GM23248 (cell line): ENCODE results near the gene FBXO11. TPM values are rescaled to one million over a fixed set of nuclear protein-coding genes. Genes with fewer than 3 reads are reported as not detected.

ENCODE experiments used
- DNase-seq: peaks from one replicate; pipeline ENCODE4 v3.0.0-alpha.2; 2015
- H2AFZ ChIP-seq: fragments of 200-600 bp; sonication (generic); 2 replicates; pipeline ENCODE4 v1.6.1; 2016; ENCODE audit warnings: antibody characterized with exemption
- H3F3A ChIP-seq: fragments of 200-600 bp; sonication (generic); 2 replicates; pipeline ENCODE4 v1.6.1; 2016; ENCODE audit warnings: mild to moderate bottlenecking, antibody characterized with exemption, mixed run types; ENCODE audit not compliant: insufficient read depth
- H3K27ac ChIP-seq: fragments of 200-600 bp; sonication (generic); 2 replicates; pipeline ENCODE4 v1.5.1; 2016; ENCODE audit warnings: mild to moderate bottlenecking
- H3K27me3 ChIP-seq: fragments of 200-600 bp; sonication (generic); replicated peaks from 2 replicates; pipeline ENCODE4 v1.6.1; 2016; ENCODE audit warnings: mild to moderate bottlenecking; ENCODE audit not compliant: insufficient read depth
- H3K36me3 ChIP-seq: fragments of 200-600 bp; sonication (generic); 2 replicates; pipeline ENCODE4 v1.6.1; 2016; ENCODE audit warnings: low read depth, mild to moderate bottlenecking
- H3K4me1 ChIP-seq: fragments of 200-600 bp; sonication (generic); 2 replicates; pipeline ENCODE4 v1.6.1; 2016; ENCODE audit warnings: mild to moderate bottlenecking; ENCODE audit not compliant: insufficient read depth
- H3K4me2 ChIP-seq: fragments of 200-600 bp; sonication (generic); one replicate; pipeline ENCODE4 v1.6.1; 2016; ENCODE audit warnings: mild to moderate bottlenecking; ENCODE audit not compliant: unreplicated experiment
- H3K4me3 ChIP-seq: fragments of 200-600 bp; sonication (generic); 2 replicates; pipeline ENCODE4 v1.5.1; 2016; ENCODE audit warnings: mild to moderate bottlenecking
- H3K79me2 ChIP-seq: fragments of 200-600 bp; sonication (generic); 2 replicates; pipeline ENCODE4 v1.6.1; 2016; ENCODE audit warnings: mild to moderate bottlenecking; ENCODE audit not compliant: insufficient read depth
- H3K9ac ChIP-seq: fragments of 200-600 bp; sonication (generic); 2 replicates; pipeline ENCODE4 v1.6.1; 2016; ENCODE audit warnings: mild to moderate bottlenecking
- H3K9me2 ChIP-seq: fragments of 200-600 bp; sonication (generic); 2 replicates; pipeline ENCODE4 v1.6.1; 2016; ENCODE audit warnings: mixed run types, mild to moderate bottlenecking, moderate library complexity; ENCODE audit not compliant: insufficient read depth
- H3K9me3 ChIP-seq: fragments of 200-600 bp; sonication (generic); one replicate; pipeline ENCODE4 v1.6.1; 2017; ENCODE audit warnings: low read depth
- H4K20me1 ChIP-seq: fragments of 200-600 bp; sonication (generic); 2 replicates; pipeline ENCODE4 v1.6.0; 2016; ENCODE audit not compliant: insufficient read depth
- EZH2 ChIP-seq: fragments of 200-600 bp; sonication (generic); IDR thresholded peaks from 2 replicates; pipeline ENCODE4 v1.6.1; 2018; ENCODE audit warnings: antibody characterized with exemption, mild to moderate bottlenecking; ENCODE audit not compliant: insufficient read depth, poor library complexity, severe bottlenecking
- EZH2phosphoT487 ChIP-seq: fragments of 200-600 bp; sonication (generic); IDR thresholded peaks from 2 replicates; pipeline ENCODE4 v1.6.1; 2018; ENCODE audit warnings: antibody characterized with exemption, moderate library complexity, mild to moderate bottlenecking, low read depth; ENCODE audit not compliant: insufficient read depth
- WGBS, 2 experiments: methylation state at CpG; one replicate each; pipeline ENCODE4 v1.1.6; 2015 to 2017; ENCODE audit warnings: low lambda C conversion rate in 2 of 2, low coverage in 1 of 2; ENCODE audit errors: missing lambda C conversion rate in 2 of 2; 5-methylcytosine and 5-hydroxymethylcytosine counted together
- in situ Hi-C: fragments of 300-500 bp; cut with MboI; formaldehyde crosslinking; loops from 2 replicates; pipeline ENCODE4 v1.15.0; 2020
- polyA plus RNA-seq: library from polyadenylated mRNA; unstranded; fragments of >200 nt; fragmentation: Nextera tagmentation; extraction: Ambion mirVana; gene quantifications from 2 replicates; pipeline ENCODE4 v1.2.1, GENCODE V29; 2016
- total RNA-seq: library from RNA; depleted of rRNA; stranded (reverse); fragments of >200 nt; shearing (Covaris generic); gene quantifications from 2 replicates; pipeline ENCODE4 v1.2.3, GENCODE V29; 2014

FBXO11 gene
- total and polyA plus RNA-seq, 2 experiments from 2014 or later: 15.7 to 25.8 TPM

- Histone ChIP-seq H3K9me2 (no peaks in the 10 kb centered on the region), H4K20me1 (no peaks in the 10 kb centered on the region), H3K4me3 (peak overlapping the region; percentile 60), H3K4me2 (peak overlapping the region; percentile 84), H3K79me2 (no peaks in the 10 kb centered on the region), H3F3A (peaks cover 10% of the 10 kb centered on the region), H3K27me3 (peaks cover 8% of the 10 kb centered on the region; the same call in 1 of the 2 replicates), H3K27ac (no peak overlapping the region), H3K9me3 (no peaks in the 10 kb centered on the region), H2AFZ (peak overlapping the region; percentile 84), H3K36me3 (no peaks in the 10 kb centered on the region), H3K9ac (no peak overlapping the region), H3K4me1 (no peaks in the 10 kb centered on the region)
- 21 to 24% methylated on average over 28 of the region's 28 CpGs for WGBS, 2 experiments
- in situ Hi-C loops: loop anchor here (5.0 kb wide), 1 partner anchor 321 kb away; no protein-coding TSS in a partner anchor
- TF ChIP-seq EZH2phosphoT487: no peak
- TF ChIP-seq EZH2: no peak
- peak; percentile 54 for DNase-seq
These were observed 138.3 kb downstream of the FBXO11 start for GRCh38 chr2:47767880-47768609.

DNA sequence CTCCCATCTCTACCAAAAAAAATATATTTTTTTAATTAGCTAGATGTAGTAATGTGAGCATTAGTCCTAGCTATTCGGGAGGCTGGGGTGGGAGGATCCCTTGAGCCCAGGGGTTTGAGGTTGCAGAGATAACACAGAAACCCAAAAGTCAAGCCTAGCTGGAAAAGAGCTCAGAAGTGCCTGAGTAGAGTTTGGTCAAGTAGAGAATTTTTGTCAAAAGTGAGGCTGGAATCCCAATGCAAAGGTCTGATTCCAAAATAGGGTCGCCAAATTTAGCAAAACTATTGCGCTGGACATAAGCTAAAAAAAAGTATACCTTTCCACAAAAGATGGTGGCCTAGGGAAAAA is 138.8 kb downstream of the FBXO11 start:
- Histone ChIP-seq H3K4me3 (peak overlapping the region; percentile 60), H3K9me2 (no peaks in the 10 kb centered on the region), H4K20me1 (no peaks in the 10 kb centered on the region), H3K9me3 (no peaks in the 10 kb centered on the region), H2AFZ (peak overlapping the region; percentile 84), H3K9ac (no peak overlapping the region), H3K36me3 (no peaks in the 10 kb centered on the region), H3F3A (peaks cover 10% of the 10 kb centered on the region), H3K4me1 (no peaks in the 10 kb centered on the region), H3K27ac (no peak overlapping the region), H3K27me3 (peaks cover 8% of the 10 kb centered on the region; the same call in 1 of the 2 replicates), H3K4me2 (peak overlapping the region; percentile 84), H3K79me2 (no peaks in the 10 kb centered on the region)
- in situ Hi-C loops: loop anchor here (5.0 kb wide), 1 partner anchor 320 kb away; no protein-coding TSS in a partner anchor
- WGBS, 2 experiments: 7 to 11% methylated on average over 3 of the region's 3 CpGs
- no peak for DNase-seq
- TF ChIP-seq EZH2phosphoT487 (no peak), EZH2 (no peak)

- H3K4me3 ChIP-seq: no peak overlapping the region
- in situ Hi-C loops: no loop called here
- H3K9me3 ChIP-seq: no peaks in the 10 kb centered on the region
- no peak for DNase-seq
- no peaks in the 10 kb centered on the region for H3K9me2 ChIP-seq
- WGBS, 2 experiments: 78 to 83% methylated on average over 10 of the region's 10 CpGs
- H3F3A ChIP-seq: peaks cover 11% of the 10 kb centered on the region; the same call in 1 of the 2 replicates
- peak overlapping the region; percentile 50 for H3K4me2 ChIP-seq
- no peaks in the 10 kb centered on the region for H3K36me3 ChIP-seq
- TF ChIP-seq EZH2 (no peak), EZH2phosphoT487 (no peak)
- H3K79me2 ChIP-seq: no peaks in the 10 kb centered on the region
- peak overlapping the region; percentile 67; the same call in 1 of the 2 replicates for H2AFZ ChIP-seq
- 0 out of 2 replicates have a peak, but pooled peaks cover 5% of the 10 kb centered on the region for H3K27me3 ChIP-seq
- H3K4me1 ChIP-seq: peaks cover 6% of the 10 kb centered on the region; the same call in 1 of the 2 replicates
- H3K27ac ChIP-seq: peak overlapping the region; percentile 93
- H3K9ac ChIP-seq: no peak overlapping the region
- no peaks in the 10 kb centered on the region for H4K20me1 ChIP-seq
These were observed 154.4 kb downstream of the FBXO11 start for GRCh38 chr2:47751856-47752414.

DNA sequence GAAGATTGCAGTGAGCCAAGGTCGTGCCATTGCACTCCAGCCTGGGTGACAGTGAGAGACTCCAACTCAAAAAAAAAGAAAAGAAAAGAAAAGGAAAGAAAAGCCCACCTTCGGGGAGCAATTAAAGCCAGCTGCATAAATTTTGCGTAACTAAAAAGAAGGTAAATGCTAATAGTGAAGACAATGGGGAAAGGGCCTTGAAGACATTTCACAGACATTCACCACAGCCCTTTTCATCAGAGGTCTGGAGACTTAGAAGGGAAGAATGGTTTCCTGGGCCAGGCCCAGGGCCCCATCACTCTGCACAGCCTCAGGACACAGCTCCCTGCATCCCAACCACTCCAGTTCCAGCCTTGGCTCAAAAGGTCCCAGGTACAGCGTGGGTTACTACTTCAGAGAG is 158.4 kb downstream of the FBXO11 start:
- no peak overlapping the region for H3K9ac ChIP-seq
- 42 to 44% methylated on average over 4 of the region's 4 CpGs for WGBS, 2 experiments
- in situ Hi-C loops: no loop called here

More for the DNA sequence above, 158.4 kb downstream of the FBXO11 start:
- Histone ChIP-seq H3K36me3 (no peaks in the 10 kb centered on the region), H3K27me3 (peaks cover 19% of the 10 kb centered on the region), H3K9me3 (no peaks in the 10 kb centered on the region), H3K4me1 (peaks cover 6% of the 10 kb centered on the region; the same call in 1 of the 2 replicates), H4K20me1 (no peaks in the 10 kb centered on the region), H3K9me2 (no peaks in the 10 kb centered on the region), H3K27ac (no peak overlapping the region), H3K4me2 (no peak overlapping the region), H2AFZ (no peak overlapping the region), H3K4me3 (no peak overlapping the region), H3K79me2 (no peaks in the 10 kb centered on the region), H3F3A (no peaks in the 10 kb centered on the region)
- no peak for DNase-seq
- TF ChIP-seq EZH2phosphoT487 (no peak), EZH2 (no peak)
